Activated CD8-positive, alpha-beta memory T cell treated with anti-CD3 and anti-CD28 coated beads for 4 hours (primary cell): ENCODE data around the gene ADCY4.
"Not testable (repeated sequence)": the region's sequence is repeated elsewhere in the genome, so short reads cannot be mapped to it uniquely, and the experiment has no call there.

Experiments used
- DNase-seq, 2 donors: peaks; one replicate each; pipeline ENCODE4 v3.0.0-alpha.2; 2020; ENCODE audit warnings: low read depth in 2 of 2

ADCY4 gene

DNA sequence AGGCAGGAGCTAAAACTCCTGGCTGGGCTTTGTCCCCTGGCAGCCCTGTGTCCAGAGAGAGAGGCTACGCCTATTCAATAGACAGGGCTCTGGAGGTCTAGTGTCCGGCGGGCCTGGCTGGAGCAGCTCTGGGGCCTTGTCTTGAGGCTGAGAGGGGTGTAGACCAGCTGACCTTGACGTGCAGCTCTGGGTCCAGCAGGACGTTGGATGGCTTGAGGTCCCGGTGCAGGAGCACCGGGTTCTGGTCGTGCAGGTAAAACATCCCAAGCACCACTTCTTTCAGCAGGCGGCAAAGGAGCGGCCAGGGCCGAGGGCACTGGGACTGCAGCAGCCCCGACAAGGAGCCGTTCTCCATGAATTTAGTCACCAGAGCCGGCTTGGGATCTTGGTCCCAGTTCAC, 4.0 kb upstream of the ADCY4 start:
- no peak for DNase-seq

DNA sequence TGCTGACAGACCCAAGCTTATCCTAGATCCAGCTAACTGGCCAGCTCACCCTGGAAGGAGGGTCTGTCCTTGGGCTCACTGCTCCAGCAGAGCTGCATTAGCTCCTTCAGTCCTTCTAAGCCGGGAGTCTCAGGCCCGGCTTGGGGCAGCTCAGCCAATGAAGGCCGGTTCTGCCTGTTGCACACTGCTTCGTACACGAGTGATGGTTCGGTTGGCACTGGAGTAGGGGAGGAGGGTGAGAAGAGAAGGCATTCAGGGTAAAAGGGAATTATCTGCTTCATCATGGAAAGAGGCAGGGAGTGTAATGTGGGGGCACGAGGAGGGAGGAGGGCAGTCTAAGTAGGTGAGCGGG, 2.9 kb upstream of the ADCY4 start:
- DNase-seq = no peak

DNA sequence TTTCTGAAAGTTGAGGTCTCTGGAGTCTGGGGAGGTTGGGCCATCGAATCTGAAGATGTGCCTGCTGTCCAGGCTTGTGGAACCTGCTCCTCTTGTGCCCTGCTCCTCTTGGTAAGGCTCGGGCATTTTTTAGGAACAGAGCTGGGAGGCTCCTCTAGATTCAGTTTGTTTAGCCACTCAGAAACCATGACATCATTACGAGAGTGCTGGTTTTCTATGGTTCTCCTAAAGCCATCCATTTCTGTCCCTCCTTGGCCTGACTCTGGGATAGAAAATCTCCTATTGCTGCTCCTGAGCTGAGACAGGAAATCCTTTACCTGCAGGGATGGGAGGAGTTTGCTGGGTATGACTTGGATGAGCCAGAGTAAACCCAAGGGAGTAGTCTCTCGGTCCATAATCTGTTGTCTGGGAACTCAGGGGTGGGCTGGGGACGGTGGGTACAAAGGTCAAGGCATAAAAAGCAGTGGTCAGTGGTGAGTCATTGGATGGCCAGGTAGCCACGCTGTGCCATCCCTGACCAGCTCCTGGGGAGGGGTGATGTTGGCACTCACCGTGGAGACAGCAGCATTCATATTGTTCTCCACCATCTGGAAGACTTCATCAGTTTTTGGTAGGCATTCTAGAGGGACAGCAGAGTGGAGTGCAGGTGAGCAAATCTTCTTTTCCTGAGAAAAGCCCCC, 2.4 kb upstream of the ADCY4 start:
- DNase-seq = no peak

DNA sequence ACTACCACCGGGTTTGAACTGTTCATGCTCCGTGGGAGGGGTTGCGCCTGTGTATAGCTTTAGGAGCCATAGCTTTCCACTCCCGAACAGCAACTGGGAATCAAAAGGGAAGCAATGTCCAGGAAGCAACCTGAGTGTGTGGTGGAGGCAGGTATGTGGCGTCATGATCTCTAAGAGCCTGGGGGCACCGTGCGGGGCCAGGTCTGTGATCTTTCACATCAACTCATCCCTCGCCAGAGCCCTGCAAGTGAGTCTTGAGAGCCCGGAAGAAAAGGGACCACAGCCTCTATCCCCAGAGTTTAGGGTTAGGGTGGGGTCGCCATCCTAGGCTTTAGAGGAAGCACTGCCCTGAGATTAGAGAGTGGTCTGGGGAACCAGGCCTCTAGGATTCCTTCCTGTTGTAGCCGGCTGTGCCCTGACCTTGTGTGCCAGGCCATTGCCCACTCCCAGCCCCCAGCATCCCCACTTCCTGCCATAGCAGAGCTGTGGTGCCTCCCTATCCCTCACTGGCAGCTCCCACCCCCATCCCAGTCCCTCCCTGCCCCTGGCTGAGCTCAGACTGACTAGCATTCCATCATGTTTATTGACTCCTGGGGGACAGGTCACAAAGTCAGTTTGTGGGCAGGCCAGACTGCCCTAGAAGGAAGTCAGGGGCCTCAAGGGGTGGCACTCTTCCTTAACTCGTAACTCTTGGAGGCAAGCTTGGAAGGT, 745 bp upstream of the ADCY4 start:
- DNase-seq = no peak

DNA sequence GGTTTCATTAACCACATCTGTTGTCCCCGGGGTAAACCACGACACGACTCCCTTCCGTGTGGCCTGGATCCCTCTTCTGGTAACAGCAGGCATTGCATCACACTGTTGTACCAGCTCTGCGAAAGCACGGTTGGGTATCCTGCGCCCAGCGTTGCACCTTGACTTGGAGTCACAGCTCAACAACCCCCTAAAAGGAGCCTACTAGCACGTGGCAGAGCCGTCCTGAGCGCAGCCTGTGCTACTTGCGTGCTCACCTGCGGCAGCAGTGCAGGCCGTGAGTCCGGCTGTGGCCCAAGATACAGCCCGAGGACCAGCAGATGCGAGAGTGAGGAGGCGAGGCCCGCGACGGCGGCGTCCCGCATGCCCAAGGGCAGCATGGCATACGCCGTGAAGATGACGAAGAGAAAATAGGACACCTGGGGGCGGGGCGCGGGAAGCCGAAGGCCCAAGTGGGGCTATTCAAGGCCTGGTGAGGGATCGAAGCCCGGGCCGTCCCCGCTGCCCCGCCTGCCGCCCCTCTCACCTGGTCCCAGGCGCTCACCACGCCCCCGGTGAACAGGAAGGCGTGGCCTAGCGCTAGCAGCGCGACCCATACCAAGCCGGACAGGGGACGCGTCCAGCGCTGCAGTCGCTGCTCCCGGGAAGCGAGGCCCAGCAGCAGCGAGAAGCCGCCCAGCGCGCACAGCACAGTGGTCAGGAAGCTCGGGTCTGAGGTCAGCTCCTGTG, 2.4 kb downstream of the ADCY4 start:
- peak; percentile 71 to 75 for DNase-seq

DNA sequence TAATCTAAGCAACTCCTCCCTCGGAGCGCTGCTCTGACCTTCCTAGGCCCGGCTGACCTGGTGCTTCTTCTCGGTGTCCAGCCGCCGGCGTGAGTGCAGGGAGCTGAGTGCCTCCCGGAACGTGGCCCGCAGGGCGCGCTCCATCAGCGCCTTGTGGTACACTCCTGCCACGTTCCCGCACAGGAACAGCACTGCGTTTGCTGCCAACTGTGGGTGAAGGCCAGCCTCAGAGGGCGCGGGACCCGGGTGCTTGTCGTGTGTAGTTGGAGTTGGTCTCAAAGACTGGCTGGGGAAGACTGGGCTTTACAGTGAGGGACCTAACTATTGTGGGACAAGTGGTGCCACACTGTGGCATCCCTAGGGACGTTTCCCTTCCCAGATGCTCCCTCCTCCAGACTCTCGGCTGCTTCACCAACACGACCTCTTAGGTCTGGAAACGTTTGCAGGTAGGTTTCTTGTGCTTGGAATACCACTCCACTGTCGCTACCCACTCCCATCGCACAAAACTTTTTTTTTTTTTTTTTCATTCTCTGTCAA, 3.1 kb downstream of the ADCY4 start:
- no peak for DNase-seq

DNA sequence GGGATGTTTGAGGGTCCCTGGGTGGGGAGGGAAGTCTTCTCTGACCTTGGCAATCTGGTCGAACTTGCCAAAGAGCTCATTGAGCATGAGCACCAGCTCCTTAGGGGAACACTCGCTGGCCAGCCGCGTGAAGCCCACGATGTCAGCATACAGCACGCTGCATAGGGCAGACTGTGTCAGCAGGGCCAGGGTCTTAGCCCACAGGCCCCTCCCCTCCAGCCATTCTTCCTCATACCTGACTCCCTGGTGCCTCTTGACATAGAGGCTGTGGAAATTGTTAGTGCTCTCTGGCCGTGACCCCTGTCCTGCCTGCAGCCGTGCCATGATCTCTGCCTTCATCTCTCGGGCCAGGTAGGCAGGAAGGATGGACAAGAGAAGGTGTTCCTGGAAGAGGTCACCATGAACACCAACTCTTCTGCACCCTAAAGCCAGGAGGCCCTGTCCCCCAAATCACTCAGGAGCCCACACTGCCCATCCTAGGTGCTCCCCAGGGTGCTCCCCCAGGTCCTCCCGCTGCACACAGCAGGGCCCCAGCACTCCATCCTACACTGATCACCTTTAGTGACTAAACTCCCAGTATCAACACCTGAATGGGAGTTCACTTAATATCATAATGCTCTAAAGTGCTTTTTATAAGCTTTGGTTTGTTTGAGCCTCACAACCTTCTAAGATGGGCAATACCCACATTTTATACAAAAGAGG, 3.7 kb downstream of the ADCY4 start:
- no peak for DNase-seq

- DNase-seq = peak; percentile 62
These were observed 5.1 kb downstream of the ADCY4 start for GRCh38 chr14:24329736-24330135.

- no peak for DNase-seq
These were observed 5.7 kb downstream of the ADCY4 start for GRCh38 chr14:24329073-24329663.

GRCh38 chr14:24327914-24328313, 7.0 kb downstream of the ADCY4 start:
- DNase-seq = not testable (repeated sequence)

DNA sequence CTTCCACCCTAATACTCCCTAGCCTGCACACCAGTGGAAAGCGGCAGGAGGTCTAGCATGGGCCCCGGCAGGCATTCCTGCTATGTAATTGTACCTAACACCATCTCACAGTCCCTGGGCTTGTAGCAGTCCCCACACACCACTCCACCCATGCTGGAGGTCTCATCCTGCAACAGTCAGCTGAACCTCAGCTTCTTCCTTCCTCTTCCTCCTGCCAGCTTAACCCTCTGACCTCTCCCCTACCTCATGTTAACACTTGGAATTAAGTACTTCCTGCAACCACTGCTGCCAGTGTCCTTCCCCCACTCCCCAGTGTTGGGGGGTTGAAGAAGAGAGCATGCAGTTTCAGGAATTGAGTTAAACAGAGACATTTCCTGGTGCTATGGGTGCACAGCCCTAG, 7.6 kb downstream of the ADCY4 start:
- no peak for DNase-seq

DNA sequence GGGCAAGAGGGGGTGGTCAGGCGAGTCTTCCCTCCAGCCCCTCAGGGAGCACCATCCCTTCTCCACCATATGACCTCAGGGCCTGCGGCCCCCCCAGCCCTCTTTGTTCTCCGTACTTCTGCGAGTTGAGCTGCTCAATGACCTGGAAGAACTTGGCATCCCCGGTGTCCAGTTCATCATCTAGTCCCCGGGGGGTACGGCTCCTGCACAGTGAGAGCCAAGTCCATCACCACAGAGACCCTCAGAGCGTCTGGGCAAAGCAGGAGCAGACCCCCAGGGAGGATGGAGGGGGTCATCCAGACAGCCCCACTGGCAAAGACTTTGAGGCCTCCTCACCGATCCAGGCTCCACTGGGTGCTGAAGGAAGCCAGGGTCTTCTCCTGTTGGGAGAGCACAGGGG, 8.9 kb downstream of the ADCY4 start:
- no peak for DNase-seq

GRCh38 chr14:24325041-24325530, 9.8 kb downstream of the ADCY4 start:
- no peak for DNase-seq

DNA sequence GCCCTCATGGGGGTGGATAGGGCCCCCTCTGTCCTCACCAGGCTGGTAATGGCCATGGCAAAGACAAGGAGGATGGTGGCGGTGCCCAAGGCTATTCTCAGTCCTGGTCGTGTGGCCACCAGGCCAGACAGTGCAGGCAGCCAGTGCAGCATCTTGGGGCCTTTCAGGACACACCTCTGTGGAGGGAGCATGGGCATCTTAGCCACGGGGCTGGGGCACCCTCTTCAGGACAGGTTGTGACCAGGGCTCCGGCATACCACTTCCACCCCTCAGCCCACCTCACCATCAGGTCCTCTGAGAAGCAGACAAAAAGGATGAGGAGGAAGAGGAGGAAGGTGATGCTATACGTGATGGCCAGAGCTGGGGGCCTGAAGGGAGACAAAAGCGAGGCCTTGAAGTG, 10.8 kb downstream of the ADCY4 start:
- no peak for DNase-seq

DNA sequence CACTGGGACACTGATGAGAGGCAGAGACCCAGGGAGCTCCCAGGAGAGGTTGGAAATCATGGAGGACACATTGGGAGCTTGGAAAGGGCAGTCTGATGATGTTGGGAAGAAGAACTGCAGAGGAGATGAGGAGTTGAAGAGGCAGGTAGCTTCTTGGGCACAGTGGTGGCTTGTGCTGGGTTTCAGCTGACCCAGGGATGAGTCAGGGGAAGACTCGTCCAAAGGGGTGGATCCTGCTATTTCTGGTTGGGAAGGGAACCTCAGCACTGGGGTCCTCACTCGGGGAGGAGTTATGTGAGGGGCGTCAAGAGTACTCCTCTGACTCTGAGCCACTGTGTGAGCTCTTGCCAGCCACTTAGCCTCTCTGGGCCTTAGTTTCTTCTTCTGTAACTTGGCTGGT, 11.5 kb downstream of the ADCY4 start:
- no peak for DNase-seq

DNA sequence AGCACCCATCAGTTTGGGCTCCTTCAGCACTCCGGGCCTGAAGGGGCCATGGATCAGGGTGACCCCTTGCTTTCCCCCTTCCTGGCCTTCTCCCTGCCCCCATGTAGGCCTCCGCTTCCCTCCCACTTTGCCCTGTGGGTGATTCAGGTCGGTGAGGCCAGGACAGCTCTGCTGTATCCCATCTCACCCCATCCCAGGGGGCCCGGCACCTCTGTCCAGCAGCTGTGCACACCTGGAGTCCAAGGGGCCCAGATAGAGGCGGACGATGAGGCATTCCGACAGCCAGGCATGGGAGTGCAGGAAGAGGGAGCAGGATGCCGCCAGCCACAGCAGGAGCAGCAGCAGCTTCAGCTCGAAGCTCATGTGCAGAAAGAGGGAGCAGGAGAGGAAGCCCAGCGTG, 12.2 kb downstream of the ADCY4 start:
- DNase-seq = no peak

DNA sequence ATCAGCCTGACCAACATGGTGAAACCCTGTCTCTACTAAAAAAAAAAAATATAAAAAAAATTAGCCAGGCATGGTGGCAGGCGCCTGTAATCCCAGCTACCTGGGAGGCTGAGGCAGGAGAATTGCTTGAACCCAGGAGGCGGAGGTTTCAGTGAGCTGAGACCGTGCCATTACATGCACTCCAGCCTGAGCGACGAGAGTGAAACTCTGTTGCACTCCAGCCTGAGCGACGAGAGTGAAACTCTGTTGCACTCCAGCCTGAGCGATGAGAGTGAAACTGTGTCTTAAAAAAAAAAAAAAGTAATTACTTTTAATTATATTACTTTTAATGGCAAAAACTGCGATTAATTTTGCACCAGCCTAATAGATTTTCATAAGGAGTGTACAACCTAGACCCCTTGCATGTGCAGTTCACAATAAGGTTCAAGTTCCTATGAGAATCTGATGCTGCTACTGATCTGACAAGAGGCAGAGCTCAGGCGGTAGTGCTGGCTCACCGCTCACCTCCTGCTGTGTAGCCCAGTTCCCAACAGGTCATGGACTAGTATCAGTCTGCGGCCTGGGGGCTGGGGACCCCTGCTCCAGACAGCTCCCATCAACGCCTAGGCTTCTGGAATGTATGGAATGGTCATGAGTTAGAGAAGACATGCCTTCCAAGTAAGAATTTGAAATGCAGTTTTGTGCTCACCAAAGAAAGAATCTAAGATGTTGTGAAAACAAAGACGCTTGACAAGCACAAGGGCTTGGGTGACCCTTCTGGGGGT, 13.5 kb downstream of the ADCY4 start:
- DNase-seq = no peak

- DNase-seq = no peak
These were observed 17.5 kb downstream of the ADCY4 start for GRCh38 chr14:24317141-24317928.

DNA sequence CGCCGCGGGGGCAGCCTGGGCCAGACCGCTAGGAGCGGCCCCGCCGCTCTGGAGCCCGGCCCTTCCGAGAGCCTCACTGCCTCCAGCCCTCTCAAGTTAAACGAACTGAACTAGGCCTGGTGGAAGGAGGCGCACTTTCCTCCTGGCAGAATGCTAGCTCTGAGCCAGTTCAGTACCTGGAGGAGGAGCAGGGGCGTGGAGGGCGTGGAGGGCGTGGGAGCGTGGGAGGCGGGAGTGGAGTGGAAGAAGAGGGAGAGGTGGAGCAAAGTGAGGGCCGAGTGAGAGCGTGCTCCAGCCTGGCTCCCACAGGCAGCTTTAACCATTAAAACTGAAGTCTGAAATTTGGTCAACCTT, 18.3 kb downstream of the ADCY4 start:
- DNase-seq = no peak
